AG04450 (cell line): Measurements from ENCODE around the gene FMC1. TPM values are rescaled to one million over a fixed set of nuclear protein-coding genes. Genes with fewer than 3 reads are reported as not detected.

ENCODE experiments used
- CTCF ChIA-PET: fragments of 300-600, 350-600 bp; formaldehyde crosslinking; extraction: SDS; loops from one replicate; lab custom pipeline; 2022; ENCODE audit warnings: antibody characterized with exemption, inconsistent platforms; lab: Charles Lee
- POLR2A ChIA-PET: fragments of 350-600 bp; formaldehyde crosslinking; extraction: SDS; loops from one replicate; lab custom pipeline; 2021; ENCODE audit warnings: antibody characterized with exemption, inconsistent platforms; lab: Yijun Ruan, JAX
- DNase-seq: peaks from one replicate; pipeline ENCODE4 v3.0.0-alpha.2; 2011; ENCODE audit warnings: low read depth, low spot score
- H3K27ac ChIP-seq: one replicate; pipeline ENCODE4 v1.5.1; 2012; ENCODE audit warnings: low read depth, low read length, control low read depth
- H3K27me3 ChIP-seq: one replicate; pipeline ENCODE4 v1.6.0; 2012; ENCODE audit warnings: low read length; ENCODE audit not compliant: control insufficient read depth, insufficient read depth
- H3K4me3 ChIP-seq: 2 replicates; pipeline ENCODE4 v1.5.1; 2011; ENCODE audit warnings: mild to moderate bottlenecking, low read depth, low read length, control low read depth
- H3K9me3 ChIP-seq: 2 replicates; pipeline ENCODE4 v1.5.1; 2012; ENCODE audit warnings: low read length; ENCODE audit not compliant: control insufficient read depth, insufficient read depth
- polyA plus RNA-seq: library from polyadenylated mRNA; depleted of rRNA; stranded (reverse); fragments of >200 nt; gene quantifications from 2 replicates; pipeline ENCODE4 v1.2.3, GENCODE V29; 2011
- TF ChIP-seq, protein P1 (sequence below): IDR thresholded peaks from 2 replicates; pipeline ENCODE4 v1.5.1; 2011; ENCODE audit warnings: low read depth, low read length, control low read depth, inconsistent platforms

The FMC1 gene
- polyA plus RNA-seq, 1 experiment, result 8.8 TPM

DNA sequence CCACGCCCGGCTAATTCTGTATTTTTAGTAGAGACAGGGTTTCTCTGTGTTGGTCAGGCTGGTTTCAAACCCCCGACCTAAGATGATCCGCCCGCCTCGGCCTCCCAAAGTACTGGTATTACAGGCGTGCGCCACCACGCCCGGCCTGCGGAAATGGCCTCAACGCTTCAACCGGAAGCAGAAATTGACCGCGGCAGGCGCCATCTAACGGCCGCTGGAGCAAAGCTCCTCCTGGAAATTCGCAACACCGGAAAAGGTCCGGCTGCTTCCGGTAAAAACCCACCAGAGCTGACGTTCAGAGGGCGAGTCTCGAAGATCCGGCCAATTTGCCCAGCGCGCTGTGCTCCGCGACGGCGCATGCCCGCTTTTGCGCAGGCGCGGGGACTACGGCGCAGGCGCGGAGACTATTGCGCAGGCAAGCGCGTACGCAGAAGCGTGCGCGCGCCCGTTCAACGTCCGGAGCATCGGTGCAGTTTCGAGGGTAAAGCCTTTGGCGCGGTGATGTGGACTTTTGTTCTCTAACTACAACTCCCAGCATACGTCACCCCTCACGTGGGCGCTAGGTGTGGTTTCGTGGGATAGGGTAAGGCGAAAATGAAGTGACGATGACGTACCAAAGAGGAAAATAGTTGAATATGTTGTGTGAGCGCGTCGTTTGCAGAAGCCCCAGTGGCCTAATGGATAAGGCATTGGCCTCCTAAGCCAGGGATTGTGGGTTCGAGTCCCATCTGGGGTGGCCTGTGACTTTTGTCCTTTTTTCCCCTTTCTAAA is 915 bp upstream of the FMC1 start:
- TF ChIP-seq, protein P1, sequence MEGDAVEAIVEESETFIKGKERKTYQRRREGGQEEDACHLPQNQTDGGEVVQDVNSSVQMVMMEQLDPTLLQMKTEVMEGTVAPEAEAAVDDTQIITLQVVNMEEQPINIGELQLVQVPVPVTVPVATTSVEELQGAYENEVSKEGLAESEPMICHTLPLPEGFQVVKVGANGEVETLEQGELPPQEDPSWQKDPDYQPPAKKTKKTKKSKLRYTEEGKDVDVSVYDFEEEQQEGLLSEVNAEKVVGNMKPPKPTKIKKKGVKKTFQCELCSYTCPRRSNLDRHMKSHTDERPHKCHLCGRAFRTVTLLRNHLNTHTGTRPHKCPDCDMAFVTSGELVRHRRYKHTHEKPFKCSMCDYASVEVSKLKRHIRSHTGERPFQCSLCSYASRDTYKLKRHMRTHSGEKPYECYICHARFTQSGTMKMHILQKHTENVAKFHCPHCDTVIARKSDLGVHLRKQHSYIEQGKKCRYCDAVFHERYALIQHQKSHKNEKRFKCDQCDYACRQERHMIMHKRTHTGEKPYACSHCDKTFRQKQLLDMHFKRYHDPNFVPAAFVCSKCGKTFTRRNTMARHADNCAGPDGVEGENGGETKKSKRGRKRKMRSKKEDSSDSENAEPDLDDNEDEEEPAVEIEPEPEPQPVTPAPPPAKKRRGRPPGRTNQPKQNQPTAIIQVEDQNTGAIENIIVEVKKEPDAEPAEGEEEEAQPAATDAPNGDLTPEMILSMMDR, result peak; percentile 77
- Histone ChIP-seq H3K4me3 (peak overlapping the region; percentile 95), H3K9me3 (no peaks in the 10 kb centered on the region; the same call in 1 of the 2 replicates), H3K27me3 (no peaks in the 10 kb centered on the region), H3K27ac (peak overlapping the region; percentile 99)
- DNase-seq, result peak; percentile 99
- ChIA-PET CTCF (interaction anchor here (0.6 to 2.2 kb wide), 12 partner anchors 9 to 847 kb away, joined by 3 to 11 read pairs (median 4); no protein-coding TSS in a partner anchor), POLR2A (interaction anchor here (0.7 to 1.6 kb wide), 3 partner anchors 17 to 1287 kb away, joined by 3 to 8 read pairs (median 3); partner anchors contain the start of gene LUC7L2)

DNA sequence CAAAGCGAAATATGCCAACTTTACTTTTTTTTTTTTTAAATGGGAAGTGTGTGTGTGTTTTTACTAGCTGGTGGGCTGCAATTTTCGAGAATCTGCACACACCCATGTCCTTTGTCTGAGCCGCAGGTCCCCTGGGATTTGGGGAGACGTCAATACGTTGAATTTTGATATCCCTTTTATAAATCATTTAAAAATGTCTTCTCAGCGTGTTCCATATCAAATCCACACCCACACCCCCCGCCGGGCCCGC is 404 bp upstream of the FMC1 start:
- DNase-seq, result no peak
- ChIA-PET POLR2A (interaction anchor here (1.1 to 1.6 kb wide), 2 partner anchors 17 to 19 kb away, joined by 3 to 8 read pairs; partner anchors contain the start of gene LUC7L2), CTCF (interaction anchor here (0.8 to 2.2 kb wide), 4 partner anchors 13 to 848 kb away, joined by 3 to 11 read pairs (median 6); no protein-coding TSS in a partner anchor)
- peak overlapping the region; percentile 95 for H3K4me3 ChIP-seq
- no peaks in the 10 kb centered on the region for H3K27me3 ChIP-seq
- H3K27ac ChIP-seq, result peak overlapping the region; percentile 99
- H3K9me3 ChIP-seq, result no peaks in the 10 kb centered on the region; the same call in 1 of the 2 replicates
- TF ChIP-seq, protein P1, result no peak

DNA sequence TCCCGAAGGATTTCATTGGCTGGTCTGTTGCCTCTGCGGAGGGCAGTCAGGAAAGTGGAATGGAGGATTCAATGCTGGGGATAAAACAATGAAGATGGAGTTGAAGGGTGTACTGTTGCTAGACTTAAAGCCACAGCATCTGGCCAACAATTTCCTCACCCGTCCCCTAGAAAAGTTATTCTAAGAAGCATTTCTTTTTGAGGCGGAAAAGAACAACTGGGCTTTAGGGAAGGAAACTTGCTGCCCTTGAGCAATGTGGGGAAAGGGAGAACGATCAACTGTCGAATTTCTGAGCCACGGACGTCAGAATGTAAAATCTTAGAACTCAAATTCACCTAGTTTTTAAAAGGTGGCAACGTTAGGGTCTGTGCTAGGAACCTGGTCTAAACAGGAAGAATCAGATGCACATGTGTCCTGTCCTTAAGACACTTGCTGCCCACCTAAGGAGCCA is 664 bp downstream of the FMC1 start:
- TF ChIP-seq, protein P1, result no peak
- POLR2A ChIA-PET, result no interaction called here
- DNase-seq, result no peak
- no peaks in the 10 kb centered on the region; the same call in 1 of the 2 replicates for H3K9me3 ChIP-seq
- peak overlapping the region; percentile 95 for H3K4me3 ChIP-seq
- CTCF ChIA-PET, result no interaction called here
- H3K27ac ChIP-seq, result peak overlapping the region; percentile 99
- no peaks in the 10 kb centered on the region for H3K27me3 ChIP-seq

DNA sequence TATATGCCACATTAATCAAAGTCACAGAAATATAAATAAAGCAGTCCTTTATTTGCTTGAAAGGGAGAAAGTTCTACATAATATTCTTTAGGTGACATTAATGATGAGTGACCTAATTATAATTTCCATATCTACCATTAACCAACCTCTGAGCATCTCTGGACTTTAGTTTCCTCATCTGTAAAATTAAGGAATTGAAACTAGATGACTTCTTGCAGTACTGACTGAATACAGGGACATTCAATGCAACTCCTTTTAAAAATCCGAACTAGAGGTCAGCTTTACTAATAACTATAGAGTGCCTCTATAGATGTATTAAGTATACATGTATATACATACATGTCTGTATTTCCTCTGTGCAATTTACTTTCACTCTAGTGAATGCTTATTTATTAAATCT is 3.9 kb downstream of the FMC1 start:
- Histone ChIP-seq H3K27ac (no peak overlapping the region), H3K9me3 (no peaks in the 10 kb centered on the region; the same call in 1 of the 2 replicates), H3K27me3 (no peaks in the 10 kb centered on the region), H3K4me3 (no peak overlapping the region)
- ChIA-PET POLR2A (no interaction called here), CTCF (no interaction called here)
- no peak for DNase-seq
- TF ChIP-seq, protein P1, result no peak

DNA sequence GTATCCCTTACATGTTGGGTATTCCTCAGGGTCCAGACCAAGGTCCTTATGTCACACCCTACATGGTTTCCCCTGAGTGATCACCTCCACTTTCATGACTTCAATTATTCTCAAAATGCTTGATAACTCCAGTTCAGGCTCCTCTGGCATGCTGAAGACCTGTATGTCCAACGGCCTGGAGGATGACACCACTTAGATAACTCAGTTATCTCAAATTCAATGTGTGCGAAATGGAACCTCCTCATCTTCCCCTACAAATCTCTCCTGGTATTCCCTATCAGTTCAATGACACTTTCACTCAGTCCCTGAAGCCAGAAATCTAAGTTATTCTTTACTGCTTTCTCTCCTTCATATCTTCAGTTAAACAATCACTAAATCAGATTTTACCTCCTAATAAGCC is 9.9 kb downstream of the FMC1 start:
- Histone ChIP-seq H3K27me3 (no peaks in the 10 kb centered on the region), H3K9me3 (no peaks in the 10 kb centered on the region), H3K27ac (no peak overlapping the region), H3K4me3 (no peak overlapping the region)
- no peak for DNase-seq
- ChIA-PET POLR2A (no interaction called here), CTCF (no interaction called here)
- TF ChIP-seq, protein P1, result no peak
